ENCODE results near the gene PWP2. TPM values are rescaled to one million over a fixed set of nuclear protein-coding genes. Genes with fewer than 3 reads are reported as not detected.
"Not testable (repeated sequence)": the region's sequence is repeated elsewhere in the genome, so short reads cannot be mapped to it uniquely, and the experiment has no call there.

PWP2 gene
- total and polyA plus RNA-seq, 7 donors: 0.56 to 8.8 (median 2.9) TPM

- H3K4me1 ChIP-seq; DNase-seq; H3K27me3 ChIP-seq (ENCODE audit: insufficient read depth in 3 of 3, low read length in 2 of 3); H3K4me3 ChIP-seq; H3K27ac ChIP-seq; H3K36me3 ChIP-seq (ENCODE audit: insufficient read depth in 1 of 2, low read depth in 1 of 2); intact Hi-C loops (cut with DNase I); H3K9me3 ChIP-seq: not testable (repeated sequence)
- WGBS, 3 donors: no CpG with 5 or more reads among the region's 20 CpGs
- peak; percentile 44 to 68 (median 52) for ATAC-seq
Measured at GRCh38 chr21:44160821-44161220, 53.6 kb downstream of the PWP2 start.

- H3K4me1 ChIP-seq; H3K27ac ChIP-seq; DNase-seq; H3K4me3 ChIP-seq; H3K9me3 ChIP-seq; H3K36me3 ChIP-seq (ENCODE audit: insufficient read depth in 1 of 2, low read depth in 1 of 2); intact Hi-C loops (cut with DNase I); H3K27me3 ChIP-seq (ENCODE audit: insufficient read depth in 3 of 3, low read length in 2 of 3): not testable (repeated sequence)
- peak in 2 of 4 donors; percentile 58 to 64 for ATAC-seq
- WGBS, 3 donors: 30% methylated on average over 5 of the region's 13 CpGs; no CpG with 5 or more reads in 2 of the 3 donors
Measured at GRCh38 chr21:44163167-44163653, 56.0 kb downstream of the PWP2 start.

- 16% methylated on average over 3 of the region's 15 CpGs; no CpG with 5 or more reads in 2 of the 3 donors for WGBS, 3 donors
- H3K9me3 ChIP-seq; DNase-seq; H3K27ac ChIP-seq; intact Hi-C loops (cut with DNase I); H3K36me3 ChIP-seq (ENCODE audit: insufficient read depth in 1 of 2, low read depth in 1 of 2); H3K27me3 ChIP-seq (ENCODE audit: insufficient read depth in 3 of 3, low read length in 2 of 3); H3K4me1 ChIP-seq; ATAC-seq; H3K4me3 ChIP-seq: not testable (repeated sequence)
Measured at GRCh38 chr21:44165933-44166332, 58.7 kb downstream of the PWP2 start.

GRCh38 chr21:44167527-44167926 is 60.3 kb downstream of the PWP2 start:
- intact Hi-C loops (cut with DNase I); DNase-seq; H3K27me3 ChIP-seq (ENCODE audit: insufficient read depth in 3 of 3, low read length in 2 of 3); ATAC-seq; H3K27ac ChIP-seq; H3K9me3 ChIP-seq; H3K36me3 ChIP-seq (ENCODE audit: insufficient read depth in 1 of 2, low read depth in 1 of 2); H3K4me3 ChIP-seq; H3K4me1 ChIP-seq: not testable (repeated sequence)
- WGBS, 3 donors: 100% methylated on average over 1 of the region's 11 CpGs; no CpG with 5 or more reads in 2 of the 3 donors

GRCh38 chr21:44170326-44170725 is 63.1 kb downstream of the PWP2 start:
- no CpG with 5 or more reads among the region's 10 CpGs for WGBS, 3 donors
- intact Hi-C loops (cut with DNase I); ATAC-seq: not testable (repeated sequence)

GRCh38 chr21:44170863-44171262 is 63.7 kb downstream of the PWP2 start:
- ATAC-seq (peak; percentile 46 to 76 (median 60)), DNase-seq (peak; percentile 19 to 48)
- H3K9me3 ChIP-seq; H3K4me1 ChIP-seq; H3K27me3 ChIP-seq (ENCODE audit: insufficient read depth in 3 of 3, low read length in 2 of 3); intact Hi-C loops (cut with DNase I); H3K4me3 ChIP-seq; H3K27ac ChIP-seq; H3K36me3 ChIP-seq (ENCODE audit: insufficient read depth in 1 of 2, low read depth in 1 of 2): not testable (repeated sequence)
- 20% methylated on average over 6 of the region's 10 CpGs; no CpG with 5 or more reads in 2 of the 3 donors for WGBS, 3 donors

More at GRCh38 chr21:44170326-44170725, 63.1 kb downstream of the PWP2 start:
- not testable (repeated sequence) for H3K9me3 ChIP-seq; DNase-seq; H3K4me3 ChIP-seq; H3K27me3 ChIP-seq (ENCODE audit: insufficient read depth in 3 of 3, low read length in 2 of 3); H3K27ac ChIP-seq; H3K4me1 ChIP-seq; H3K36me3 ChIP-seq (ENCODE audit: insufficient read depth in 1 of 2, low read depth in 1 of 2)

- WGBS, 3 donors: no CpG with 5 or more reads among the region's 13 CpGs
Measured at GRCh38 chr21:44171962-44172572, 64.9 kb downstream of the PWP2 start.

GRCh38 chr21:44172741-44173140 is 65.5 kb downstream of the PWP2 start:
- H3K4me3 ChIP-seq; H3K27me3 ChIP-seq (ENCODE audit: insufficient read depth in 3 of 3, low read length in 2 of 3); DNase-seq; intact Hi-C loops (cut with DNase I); H3K9me3 ChIP-seq; H3K4me1 ChIP-seq; H3K36me3 ChIP-seq (ENCODE audit: insufficient read depth in 1 of 2, low read depth in 1 of 2); H3K27ac ChIP-seq: not testable (repeated sequence)
- peak; percentile 65 to 85 (median 76) for ATAC-seq
- WGBS, 3 donors: no CpG with 5 or more reads among the region's 19 CpGs

More at GRCh38 chr21:44171962-44172572, 64.9 kb downstream of the PWP2 start:
- H3K36me3 ChIP-seq (ENCODE audit: insufficient read depth in 1 of 2, low read depth in 1 of 2); H3K27me3 ChIP-seq (ENCODE audit: insufficient read depth in 3 of 3, low read length in 2 of 3); H3K4me1 ChIP-seq; intact Hi-C loops (cut with DNase I); H3K4me3 ChIP-seq; H3K9me3 ChIP-seq; H3K27ac ChIP-seq; DNase-seq: not testable (repeated sequence)
- peak in 3 of 4 donors; percentile 28 to 57 (median 52) for ATAC-seq

- 83% methylated on average over 1 of the region's 17 CpGs; no CpG with 5 or more reads in 2 of the 3 donors for WGBS, 3 donors
- H3K4me3 ChIP-seq; H3K36me3 ChIP-seq (ENCODE audit: insufficient read depth in 1 of 2, low read depth in 1 of 2); ATAC-seq; H3K9me3 ChIP-seq; H3K27ac ChIP-seq; H3K4me1 ChIP-seq; intact Hi-C loops (cut with DNase I); H3K27me3 ChIP-seq (ENCODE audit: insufficient read depth in 3 of 3, low read length in 2 of 3): not testable (repeated sequence)
- peak in 1 of 2 donors; percentile 18 for DNase-seq
Measured at GRCh38 chr21:44175189-44175588, 68.0 kb downstream of the PWP2 start.

GRCh38 chr21:44176127-44176526 is 68.9 kb downstream of the PWP2 start:
- DNase-seq; H3K27me3 ChIP-seq (ENCODE audit: insufficient read depth in 3 of 3, low read length in 2 of 3); intact Hi-C loops (cut with DNase I); ATAC-seq; H3K9me3 ChIP-seq; H3K27ac ChIP-seq; H3K36me3 ChIP-seq (ENCODE audit: insufficient read depth in 1 of 2, low read depth in 1 of 2); H3K4me1 ChIP-seq; H3K4me3 ChIP-seq: not testable (repeated sequence)
- 50% methylated on average over 2 of the region's 14 CpGs; no CpG with 5 or more reads in 2 of the 3 donors for WGBS, 3 donors

Data from psoas muscle (tissue), 8 donors.